Colon (tissue), 2 donors: ENCODE data around the gene SPAAR.

Experiments
- FAIRE-seq: peaks from 2 replicates; lab custom pipeline; 2012; peaks lifted over from hg19 to GRCh38; lab: Jason Lieb, UNC
- donor health status: control.
- donor health status: control.

SPAAR gene

GRCh38 chr9:35948901-35949318 lies 39.6 kb downstream of the SPAAR start:
- no peak for FAIRE-seq

- no peak for FAIRE-seq
Measured at GRCh38 chr9:35951736-35952135, 42.4 kb downstream of the SPAAR start.

GRCh38 chr9:35952526-35953191 lies 43.4 kb downstream of the SPAAR start:
- no peak for FAIRE-seq

GRCh38 chr9:35954942-35955546 lies 45.8 kb downstream of the SPAAR start:
- peak; percentile 85 for FAIRE-seq

- no peak for FAIRE-seq
Measured at GRCh38 chr9:35956651-35957050, 47.4 kb downstream of the SPAAR start.

GRCh38 chr9:35958104-35958837 lies 49.0 kb downstream of the SPAAR start, which contains the start of gene OR2S2:
Gene OR2S2 (minus strand): TSS chr9:35958154. CDS start chr9:35958098, 56 bp downstream.
- no peak for FAIRE-seq

- FAIRE-seq: no peak
Measured at GRCh38 chr9:35960039-35960655, 50.9 kb downstream of the SPAAR start.
